ENCODE results near the gene PADI2. TPM values are rescaled to one million over a fixed set of nuclear protein-coding genes. Genes with fewer than 3 reads are reported as not detected.

Gene PADI2
- total and polyA plus RNA-seq, 2 of the 8 experiments (the other 6 are each of a cell fraction or from before 2014, with no cell fraction given) = 1.6 to 7.5 TPM

DNA sequence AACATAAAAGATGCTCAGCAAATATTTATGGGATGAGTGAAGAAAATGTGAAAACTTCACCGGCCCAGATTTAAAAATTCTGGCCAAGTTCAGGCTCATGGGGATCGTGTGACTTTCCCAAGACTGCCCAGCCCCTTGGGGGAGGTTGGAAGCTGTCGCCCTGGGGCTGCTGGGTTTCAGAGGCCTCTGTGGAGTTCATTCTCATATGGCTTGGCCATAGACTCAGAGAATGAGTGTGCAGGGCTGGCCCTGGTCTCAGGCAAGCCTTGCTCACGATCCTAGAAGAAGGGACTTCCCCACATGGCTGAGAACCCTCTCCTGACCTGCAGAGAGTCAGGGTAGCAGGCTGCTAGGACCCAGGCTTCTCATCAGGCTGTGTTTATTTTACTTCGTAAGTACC, 24.6 kb downstream of the PADI2 start:
- no peaks in the 10 kb centered on the region for H3K36me3 ChIP-seq (ENCODE audit: control insufficient read depth in 2 of 4, insufficient read depth in 4 of 4, low read length in 3 of 4)
- H3K56ac ChIP-seq (replicated peaks; ENCODE audit: insufficient read length, low read depth, low read length) = no peak overlapping the region
- no peak overlapping the region for H4K91ac ChIP-seq (replicated peaks; ENCODE audit: insufficient read length, low read length)
- H3K4me1 ChIP-seq (replicated peaks in 1 of 4; ENCODE audit: control insufficient read depth in 3 of 4, insufficient read depth in 4 of 4, low read length in 3 of 4) = 0 out of 7 replicates have a peak, but pooled peaks cover 0 to 2% (median under 1%) of the 10 kb centered on the region in 4 experiments
- ChIA-PET POLR2A (ENCODE audit: partially characterized antibody) (no interaction called here), CTCF (ENCODE audit: partially characterized antibody) (interaction anchor here (0.8 kb wide), 1 partner anchor 31 kb away, joined by 3 read pairs; no protein-coding TSS in a partner anchor)
- H3K18ac ChIP-seq (ENCODE audit: extremely low read depth, low read length) = no peak overlapping the region
- H3K79me1 ChIP-seq (ENCODE audit: low read depth, low read length) = no peaks in the 10 kb centered on the region
- H2BK20ac ChIP-seq (ENCODE audit: low read length) = no peak overlapping the region
- no peak overlapping the region for H2AFZ ChIP-seq (ENCODE audit: low read length)
- H3K27me3 ChIP-seq (replicated peaks in 1 of 4; ENCODE audit: control insufficient read depth in 3 of 4, extremely low read depth in 1 of 4, insufficient read depth in 3 of 4, low read length in 3 of 4) = no peaks in the 10 kb centered on the region
- no peak overlapping the region for H3K23ac ChIP-seq (ENCODE audit: insufficient read length)
- H3K4me3 ChIP-seq (ENCODE audit: extremely low read depth in 1 of 4, insufficient read depth in 2 of 4, low read depth in 3 of 4, low read length in 4 of 4) = no peak overlapping the region
- no peaks in the 10 kb centered on the region for H3K9me3 ChIP-seq (ENCODE audit: insufficient read depth in 2 of 2, low read depth in 1 of 2, low read length in 1 of 2)
- H2BK5ac ChIP-seq (ENCODE audit: low read depth, low read length) = no peak overlapping the region
- H4K20me1 ChIP-seq (replicated peaks in 1 of 2; ENCODE audit: control insufficient read depth in 1 of 2, insufficient read depth in 2 of 2, low read length in 2 of 2) = peaks cover 0 to 1% of the 10 kb centered on the region in 2 experiments
- H2BK12ac ChIP-seq (ENCODE audit: low read depth, low read length) = no peak overlapping the region
- H3K27ac ChIP-seq (ENCODE audit: low read depth, low read length) = no peak overlapping the region
- H3K14ac ChIP-seq (ENCODE audit: insufficient read length) = no peak overlapping the region
- no peak overlapping the region for H3K4ac ChIP-seq (replicated peaks; ENCODE audit: insufficient read length, low read depth, low read length)
- no peak overlapping the region for H3K4me2 ChIP-seq (ENCODE audit: insufficient read depth in 1 of 2, low read depth in 2 of 2, low read length in 2 of 2)
- DNase-seq (ENCODE audit: low read depth in 1 of 2, low spot score in 2 of 2) (no peak), FAIRE-seq (no peak)
- no peak overlapping the region for H3K9ac ChIP-seq (replicated peaks in 1 of 4; ENCODE audit: extremely low read depth in 1 of 4, low read depth in 3 of 4, low read length in 3 of 4)
- no peak overlapping the region for H2BK120ac ChIP-seq (replicated peaks; ENCODE audit: low read depth, low read length)
- H4K5ac ChIP-seq (ENCODE audit: insufficient read length, low read depth, low read length) = no peak overlapping the region
- H4K8ac ChIP-seq (ENCODE audit: extremely low read depth, insufficient read depth, low read length) = no peak overlapping the region
- 84% methylated on average over 5 of the region's 5 CpGs; no CpG with 5 or more reads in 1 of the 2 experiments for WGBS, 2 experiments (ENCODE audit: extremely low coverage in 1 of 2, insufficient coverage in 1 of 2, insufficient read length in 1 of 2, insufficient replicate concordance in 2 of 2, low coverage in 1 of 2, low lambda C conversion rate in 2 of 2, missing lambda C conversion rate in 1 of 2)
- no peak overlapping the region for H2BK15ac ChIP-seq (ENCODE audit: low read length)
- no peaks in the 10 kb centered on the region for H3K23me2 ChIP-seq (ENCODE audit: low read depth, low read length)
- no peaks in the 10 kb centered on the region for H3K79me2 ChIP-seq (ENCODE audit: control insufficient read depth in 1 of 2, insufficient read depth in 2 of 2, low read length in 2 of 2)
- no peak overlapping the region for H2AK5ac ChIP-seq (ENCODE audit: low read depth, low read length)
- TF ChIP-seq GABPA (IDR thresholded peaks at IDR 0.05; ENCODE audit: borderline replicate concordance, insufficient read depth, low read length) = no peak
- TF ChIP-seq POLR2AphosphoS5 (IDR thresholded peaks at IDR 0.05; ENCODE audit: low read depth, low read length) = no peak
- TF ChIP-seq GTF2F1 (IDR thresholded peaks at IDR 0.05; ENCODE audit: borderline replicate concordance, low read depth, low read length) = no peak
- TF ChIP-seq CEBPB (IDR thresholded peaks at IDR 0.05; ENCODE audit: low read depth, low read length) = no peak
- no peak for TF ChIP-seq BACH1 (IDR thresholded peaks at IDR 0.05; ENCODE audit: low read length)
- TF ChIP-seq SRF (IDR thresholded peaks at IDR 0.05; ENCODE audit: low read depth, low read length) = no peak
- TF ChIP-seq RXRA (IDR thresholded peaks at IDR 0.05; ENCODE audit: insufficient read depth, low read depth, low read length) = no peak
- no peak for TF ChIP-seq ATF2 (IDR thresholded peaks at IDR 0.05; ENCODE audit: low read length)
- TF ChIP-seq CBX8 (IDR thresholded peaks at IDR 0.05; ENCODE audit: borderline replicate concordance, low read depth, low read length) = no peak
- TF ChIP-seq CBX5 (IDR thresholded peaks at IDR 0.05; ENCODE audit: low read depth, low read length) = no peak
